MCF 10A (cell line): ENCODE data around the gene EMP3. TPM values are rescaled to one million over a fixed set of nuclear protein-coding genes. Genes with fewer than 3 reads are reported as not detected.

Experiments used
- BruUV-seq: library from RNA; stranded (reverse); fragments of 400-500 nt; replicated peaks from 2 replicates; lab custom pipeline; 2021; lab: Mats Ljungman, UMichigan
- CTCF ChIA-PET: fragments of 300-600 bp; sonication (Branson Sonifier 250); formaldehyde crosslinking; extraction: SDS; loops from one replicate; lab custom pipeline; 2021; ENCODE audit warnings: antibody characterized with exemption, inconsistent platforms; lab: Yijun Ruan, JAX
- POLR2A ChIA-PET: fragments of 300-600, 350-650 bp; sonication (Branson Sonifier 250); formaldehyde crosslinking; extraction: SDS; loops from one replicate; lab custom pipeline; 2020; ENCODE audit warnings: antibody characterized with exemption, inconsistent platforms; lab: Yijun Ruan, JAX
- DNase-seq: peaks from one replicate; pipeline ENCODE4 v3.0.0-alpha.2; 2018; ENCODE audit not compliant: unreplicated experiment
- H3K27ac Mint-ChIP-seq: one replicate; pipeline ENCODE4 v1.8.0; 2022; ENCODE audit warnings: mild to moderate bottlenecking, low read depth, mixed read lengths; ENCODE audit not compliant: unreplicated experiment
- H3K27me3 Mint-ChIP-seq: one replicate; pipeline ENCODE4 v1.8.0; 2022; ENCODE audit warnings: mixed read lengths; ENCODE audit not compliant: insufficient read depth, unreplicated experiment
- H3K36me3 Mint-ChIP-seq: one replicate; pipeline ENCODE4 v1.8.0; 2022; ENCODE audit warnings: mild to moderate bottlenecking, moderate library complexity, mixed read lengths; ENCODE audit not compliant: insufficient read depth, unreplicated experiment
- H3K4me1 Mint-ChIP-seq: one replicate; pipeline ENCODE4 v1.8.0; 2022; ENCODE audit warnings: mixed read lengths; ENCODE audit not compliant: insufficient read depth, unreplicated experiment
- H3K4me3 Mint-ChIP-seq: one replicate; pipeline ENCODE4 v1.8.0; 2022; ENCODE audit warnings: mild to moderate bottlenecking, moderate library complexity, mixed read lengths; ENCODE audit not compliant: unreplicated experiment
- H3K9me3 Mint-ChIP-seq: one replicate; pipeline ENCODE4 v1.8.0; 2022; ENCODE audit warnings: mixed read lengths; ENCODE audit not compliant: unreplicated experiment
- CTCF ChIP-seq: fragments of 200-600 bp; IDR thresholded peaks from one replicate; pipeline ENCODE4 v1.8.0; 2022; ENCODE audit warnings: antibody characterized with exemption, mild to moderate bottlenecking; ENCODE audit not compliant: unreplicated experiment
- intact Hi-C: fragments of 100-400 bp; cut with micrococcal nuclease; formaldehyde crosslinking; loops from 2 replicates; pipeline ENCODE4 v1.14.1; 2022
- total RNA-seq: library from RNA; stranded (reverse); gene quantifications from 2 replicates; pipeline ENCODE4 v1.2.3, GENCODE V29; 2022

Gene EMP3
- total RNA-seq, 1 experiment from 2014 or later, result 198 TPM

- ChIA-PET POLR2A (interaction anchor here (1.0 to 1.4 kb wide), 3 partner anchors 9 to 61 kb away, joined by 4 to 5 read pairs (median 5); partner anchors contain the start of gene KDELR1), CTCF (interaction anchor here (1.1 kb wide), 1 partner anchor 9 kb away, joined by 5 read pairs; a partner anchor contains a TSS)
- intact Hi-C loops, result loop anchor here (5.0 kb wide), 1 partner anchor 62 kb away; the partner anchor contains the start of genes GRIN2D and KDELR1
- no peaks in the 10 kb centered on the region for H3K27me3 Mint-ChIP-seq
- no peak for DNase-seq
- peaks cover 46% of the 10 kb centered on the region for H3K4me1 Mint-ChIP-seq
- H3K4me3 Mint-ChIP-seq, result peak overlapping the region; percentile 33
- H3K36me3 Mint-ChIP-seq, result peaks cover 59% of the 10 kb centered on the region
- H3K27ac Mint-ChIP-seq, result no peak overlapping the region
- no TSS peak for BruUV-seq
- no peak for TF ChIP-seq CTCF
- no peaks in the 10 kb centered on the region for H3K9me3 Mint-ChIP-seq
Observed at GRCh38 chr19:48330012-48330681, 4.8 kb downstream of the EMP3 start.

- H3K9me3 Mint-ChIP-seq, result no peaks in the 10 kb centered on the region
- H3K4me1 Mint-ChIP-seq, result peaks cover 32% of the 10 kb centered on the region
- intact Hi-C loops, result loop anchor here (5.0 kb wide), 1 partner anchor 60 kb away; the partner anchor contains the start of genes GRIN2D and KDELR1
- no peaks in the 10 kb centered on the region for H3K27me3 Mint-ChIP-seq
- peak overlapping the region; percentile 89 for H3K4me3 Mint-ChIP-seq
- BruUV-seq, result no TSS peak
- POLR2A ChIA-PET, result interaction anchor here (0.7 to 4.2 kb wide), 10 partner anchors 9 to 287 kb away, joined by 3 to 139 read pairs (median 4); partner anchors contain the start of genes EMP3, GRWD1, KDELR1 and SPHK2
- peak overlapping the region; percentile 85 for H3K27ac Mint-ChIP-seq
- H3K36me3 Mint-ChIP-seq, result peaks cover 50% of the 10 kb centered on the region
- CTCF ChIA-PET, result interaction anchor here (0.9 to 3.7 kb wide), 7 partner anchors 10 to 158 kb away, joined by 3 to 33 read pairs (median 7); partner anchors contain the start of gene KDELR1
- DNase-seq, result no peak
- no peak for TF ChIP-seq CTCF
Observed at GRCh38 chr19:48332351-48332661, 7.0 kb downstream of the EMP3 start.

- peak; percentile 100 for DNase-seq
- Mint-ChIP-seq H3K27ac (peak overlapping the region; percentile 85), H3K9me3 (no peaks in the 10 kb centered on the region), H3K4me1 (peaks cover 32% of the 10 kb centered on the region), H3K4me3 (peak overlapping the region; percentile 89), H3K27me3 (no peaks in the 10 kb centered on the region), H3K36me3 (peaks cover 45% of the 10 kb centered on the region)
- no TSS peak for BruUV-seq
- intact Hi-C loops, result loop anchor here (1.0 to 5.0 kb wide), 3 partner anchors 13 to 66 kb away; partner anchors contain the start of genes GRIN2D and KDELR1
- ChIA-PET POLR2A (interaction anchor here (0.7 to 4.2 kb wide), 14 partner anchors 8 to 287 kb away, joined by 3 to 139 read pairs (median 4); partner anchors contain the start of genes EMP3, GRWD1, KDELR1 and SPHK2), CTCF (interaction anchor here (0.8 to 3.7 kb wide), 13 partner anchors 10 to 157 kb away, joined by 3 to 33 read pairs (median 6); partner anchors contain the start of genes KDELR1 and ZNF114)
- TF ChIP-seq CTCF, result no peak
Observed at GRCh38 chr19:48332662-48333466, 7.5 kb downstream of the EMP3 start.
